ENCODE results near the gene STK38L. TPM values are rescaled to one million over a fixed set of nuclear protein-coding genes. Genes with fewer than 3 reads are reported as not detected.

The STK38L gene
- total and polyA plus RNA-seq, 10 of the 15 experiments (the other 5 are each of a cell fraction or from before 2014, with no cell fraction given) = 43.0 to 154 (median 115) TPM

GRCh38 chr12:27210187-27210586, 33.9 kb upstream of the STK38L start:
- H4K20me1 ChIP-seq (ENCODE audit: control insufficient read depth, insufficient read depth) = no peaks in the 10 kb centered on the region
- RAD21 ChIA-PET (ENCODE audit: unreplicated experiment) = interaction anchor here (1.0 to 4.2 kb wide), 8 partner anchors 11 to 74 kb away, joined by 3 to 79 read pairs (median 26); partner anchors contain the start of gene STK38L
- H3K9me3 ChIP-seq (replicated peaks; ENCODE audit: control insufficient read depth, insufficient read depth, low read length) = peaks cover 15% of the 10 kb centered on the region
- H3K4me3 ChIP-seq = no peak overlapping the region
- SMC1A ChIA-PET (ENCODE audit: uncharacterized antibody, unreplicated experiment) = interaction anchor here (0.9 to 12.5 kb wide), 11 partner anchors 9 to 98 kb away, joined by 3 to 145 read pairs (median 24); partner anchors contain the start of gene STK38L
- WGBS (ENCODE audit: insufficient coverage, insufficient replicate concordance, low lambda C conversion rate, missing lambda C conversion rate) = 94% methylated on average over 2 of the region's 2 CpGs
- no peak overlapping the region for H2AFZ ChIP-seq (ENCODE audit: control insufficient read depth, low read depth, low read length)
- CTCF ChIA-PET = interaction anchor here (0.6 to 2.8 kb wide), 5 partner anchors 9 to 96 kb away, joined by 3 to 9 read pairs (median 3); no protein-coding TSS in a partner anchor
- no peaks in the 10 kb centered on the region for H3K79me2 ChIP-seq (ENCODE audit: control insufficient read depth, insufficient read depth, low read length)
- TF ChIP-seq ZNF217 (IDR thresholded peaks at IDR 0.05) (peak; percentile 65), SIN3A (IDR thresholded peaks at IDR 0.05; ENCODE audit: low read depth, low read length) (no peak)
- POLR2A ChIA-PET = interaction anchor here (4.3 to 5.1 kb wide), 2 partner anchors 10 to 35 kb away, joined by 36 to 70 read pairs; partner anchors contain the start of gene STK38L
- no peak overlapping the region for H3K4me2 ChIP-seq (ENCODE audit: control insufficient read depth, insufficient read depth)
- H3K36me3 ChIP-seq (ENCODE audit: control insufficient read depth in 2 of 2, insufficient read depth in 2 of 2, low read length in 1 of 2) = no peaks in the 10 kb centered on the region; a peak in 2 of 4 replicates
- in situ Hi-C loops (cut with MboI) = no loop called here
- H3K27ac ChIP-seq (ENCODE audit: control insufficient read depth, insufficient read depth) = no peak overlapping the region
- FAIRE-seq (no peak), ATAC-seq (no peak), DNase-seq (ENCODE audit: low read depth, low spot score) (no peak)
- no peak overlapping the region for H3K9ac ChIP-seq (ENCODE audit: control insufficient read depth, insufficient read depth, low read length)
- H3K4me1 ChIP-seq (ENCODE audit: control insufficient read depth, insufficient read depth, low read length) = peaks cover 35% of the 10 kb centered on the region
- no peaks in the 10 kb centered on the region for H3K27me3 ChIP-seq (replicated peaks in 1 of 2; ENCODE audit: control insufficient read depth in 2 of 2, insufficient read depth in 2 of 2, low read length in 1 of 2)
- no TSS peak for BruUV-seq (replicated peaks)
- intact Hi-C loops (cut with micrococcal nuclease; ENCODE audit: unreplicated experiment) = no loop called here

- no TSS peak for BruUV-seq (replicated peaks)
- FAIRE-seq (no peak), DNase-seq (ENCODE audit: low read depth, low spot score) (no peak), ATAC-seq (no peak)
- Histone ChIP-seq H3K4me3 (no peak overlapping the region), H3K4me1 (ENCODE audit: control insufficient read depth, insufficient read depth, low read length) (peaks cover 15% of the 10 kb centered on the region), H3K9ac (ENCODE audit: control insufficient read depth, insufficient read depth, low read length) (no peak overlapping the region), H3K27me3 (replicated peaks in 1 of 2; ENCODE audit: control insufficient read depth in 2 of 2, insufficient read depth in 2 of 2, low read length in 1 of 2) (no peaks in the 10 kb centered on the region), H4K20me1 (ENCODE audit: control insufficient read depth, insufficient read depth) (no peaks in the 10 kb centered on the region), H3K27ac (ENCODE audit: control insufficient read depth, insufficient read depth) (no peak overlapping the region), H3K9me3 (replicated peaks; ENCODE audit: control insufficient read depth, insufficient read depth, low read length) (peaks cover 15% of the 10 kb centered on the region), H3K4me2 (ENCODE audit: control insufficient read depth, insufficient read depth) (no peak overlapping the region), H3K36me3 (ENCODE audit: control insufficient read depth in 2 of 2, insufficient read depth in 2 of 2, low read length in 1 of 2) (no peaks in the 10 kb centered on the region; a peak in 2 of 4 replicates), H2AFZ (ENCODE audit: control insufficient read depth, low read depth, low read length) (no peak overlapping the region; the same call in 1 of the 2 replicates), H3K79me2 (ENCODE audit: control insufficient read depth, insufficient read depth, low read length) (no peaks in the 10 kb centered on the region)
- ChIA-PET RAD21 (ENCODE audit: unreplicated experiment) (interaction anchor here (0.9 to 4.0 kb wide), 13 partner anchors 9 to 93 kb away, joined by 3 to 25 read pairs (median 4); partner anchors contain the start of gene STK38L), SMC1A (ENCODE audit: uncharacterized antibody, unreplicated experiment) (interaction anchor here (0.7 to 12.5 kb wide), 16 partner anchors 7 to 197 kb away, joined by 3 to 145 read pairs (median 4); partner anchors contain the start of gene MED21), POLR2A (interaction anchor here (1.0 to 3.6 kb wide), 8 partner anchors 9 to 84 kb away, joined by 3 to 19 read pairs (median 6); partner anchors contain the start of gene STK38L), CTCF (interaction anchor here (1.0 to 2.0 kb wide), 7 partner anchors 9 to 197 kb away, joined by 3 to 5 read pairs (median 4); no protein-coding TSS in a partner anchor)
- intact Hi-C loops (cut with micrococcal nuclease; ENCODE audit: unreplicated experiment) (no loop called here), in situ Hi-C loops (cut with MboI) (no loop called here)
- WGBS (ENCODE audit: insufficient coverage, insufficient replicate concordance, low lambda C conversion rate, missing lambda C conversion rate) = 100% methylated on average over 1 of the region's 1 CpG
- TF ChIP-seq POLR2AphosphoS2 (IDR thresholded peaks at IDR 0.05; ENCODE audit: low read depth, low read length) (no peak), CBX3 (IDR thresholded peaks at IDR 0.05; ENCODE audit: borderline replicate concordance, low read depth) (no peak), MYC (IDR thresholded peaks at IDR 0.05; ENCODE audit: insufficient read depth, insufficient read length, insufficient replicate concordance, low read length, severe bottlenecking) (no peak), RFX5 (IDR thresholded peaks at IDR 0.05; ENCODE audit: low read depth, low read length) (no peak), ZNF274 (IDR thresholded peaks at IDR 0.05; ENCODE audit: insufficient read depth, insufficient read length) (no peak)
Measured at GRCh38 chr12:27212861-27213260, 31.2 kb upstream of the STK38L start.

All from GM12878 (cell line).